ENCODE data around the gene PRMT1.

DNA sequence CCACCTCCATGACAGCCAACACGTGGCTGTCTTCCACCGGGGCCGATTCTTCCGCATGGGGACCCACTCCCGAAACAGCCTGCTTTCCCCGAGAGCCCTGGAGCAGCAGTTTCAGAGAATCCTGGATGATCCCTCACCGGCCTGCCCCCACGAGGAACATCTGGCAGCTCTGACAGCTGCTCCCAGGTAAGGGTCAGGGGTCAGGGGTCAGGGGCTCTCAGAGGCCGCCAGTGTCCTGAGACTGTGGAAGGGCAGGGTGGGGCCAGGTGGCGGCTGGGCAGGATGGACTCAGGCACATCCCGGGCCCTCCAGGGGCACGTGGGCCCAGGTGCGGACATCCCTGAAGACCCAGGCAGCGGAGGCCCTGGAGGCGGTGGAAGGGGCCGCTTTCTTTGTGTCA, 28.8 kb downstream of the PRMT1 start:
- TF ChIP-seq, protein P1, sequence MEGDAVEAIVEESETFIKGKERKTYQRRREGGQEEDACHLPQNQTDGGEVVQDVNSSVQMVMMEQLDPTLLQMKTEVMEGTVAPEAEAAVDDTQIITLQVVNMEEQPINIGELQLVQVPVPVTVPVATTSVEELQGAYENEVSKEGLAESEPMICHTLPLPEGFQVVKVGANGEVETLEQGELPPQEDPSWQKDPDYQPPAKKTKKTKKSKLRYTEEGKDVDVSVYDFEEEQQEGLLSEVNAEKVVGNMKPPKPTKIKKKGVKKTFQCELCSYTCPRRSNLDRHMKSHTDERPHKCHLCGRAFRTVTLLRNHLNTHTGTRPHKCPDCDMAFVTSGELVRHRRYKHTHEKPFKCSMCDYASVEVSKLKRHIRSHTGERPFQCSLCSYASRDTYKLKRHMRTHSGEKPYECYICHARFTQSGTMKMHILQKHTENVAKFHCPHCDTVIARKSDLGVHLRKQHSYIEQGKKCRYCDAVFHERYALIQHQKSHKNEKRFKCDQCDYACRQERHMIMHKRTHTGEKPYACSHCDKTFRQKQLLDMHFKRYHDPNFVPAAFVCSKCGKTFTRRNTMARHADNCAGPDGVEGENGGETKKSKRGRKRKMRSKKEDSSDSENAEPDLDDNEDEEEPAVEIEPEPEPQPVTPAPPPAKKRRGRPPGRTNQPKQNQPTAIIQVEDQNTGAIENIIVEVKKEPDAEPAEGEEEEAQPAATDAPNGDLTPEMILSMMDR (IDR thresholded peaks at IDR 0.05), result no peak
- TF ChIP-seq POLR2A (IDR thresholded peaks at IDR 0.05), result no peak
